Midbrain (tissue), 1 donor: Measurements from ENCODE around the gene MKNK1.

Experiments
- DNase-seq: peaks from one replicate; lab custom pipeline; 2025; lab: John Stamatoyannopoulos, UW

Gene MKNK1

DNA sequence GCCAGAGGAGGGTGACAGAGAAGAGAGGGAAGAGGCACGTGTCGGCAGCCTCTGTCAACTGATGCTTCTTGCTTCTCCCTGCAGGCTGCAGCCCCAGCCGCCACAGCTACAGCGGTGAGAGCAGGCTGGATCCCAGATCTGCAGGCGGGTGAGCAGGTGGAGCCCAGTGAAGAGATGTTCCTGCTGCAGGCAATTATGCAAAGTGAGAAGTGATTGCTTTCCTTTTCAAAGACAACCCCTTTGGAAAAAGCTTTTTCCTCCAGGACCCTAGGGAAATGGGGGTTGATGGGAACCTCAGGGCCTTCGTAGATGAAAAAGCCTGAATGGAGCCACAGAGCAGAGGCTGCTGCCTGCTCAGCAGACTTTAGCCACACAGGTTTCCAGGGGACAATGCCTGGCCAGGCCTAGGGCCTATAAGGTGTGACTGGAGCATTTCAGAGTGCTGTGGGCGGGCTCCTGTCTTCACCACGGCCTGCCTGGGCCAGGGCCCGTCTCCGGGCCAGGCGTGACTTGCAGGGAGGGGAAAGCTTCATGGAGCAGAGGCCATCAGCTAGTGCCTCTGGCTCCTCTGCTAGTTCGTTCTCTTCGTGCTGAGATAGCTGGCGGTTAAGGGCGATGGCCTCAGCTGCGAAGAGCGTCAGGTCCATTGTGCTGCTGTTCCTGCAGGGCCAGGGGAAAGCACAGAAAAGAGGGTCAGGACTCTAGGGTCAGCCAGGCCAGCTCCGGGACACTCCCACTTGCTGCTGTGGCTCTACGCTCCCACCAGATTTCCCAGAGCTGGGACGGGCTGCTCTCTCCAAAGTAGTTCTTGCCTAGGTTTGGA, 45.7 kb downstream of the MKNK1 start:
- no peak for DNase-seq

DNA sequence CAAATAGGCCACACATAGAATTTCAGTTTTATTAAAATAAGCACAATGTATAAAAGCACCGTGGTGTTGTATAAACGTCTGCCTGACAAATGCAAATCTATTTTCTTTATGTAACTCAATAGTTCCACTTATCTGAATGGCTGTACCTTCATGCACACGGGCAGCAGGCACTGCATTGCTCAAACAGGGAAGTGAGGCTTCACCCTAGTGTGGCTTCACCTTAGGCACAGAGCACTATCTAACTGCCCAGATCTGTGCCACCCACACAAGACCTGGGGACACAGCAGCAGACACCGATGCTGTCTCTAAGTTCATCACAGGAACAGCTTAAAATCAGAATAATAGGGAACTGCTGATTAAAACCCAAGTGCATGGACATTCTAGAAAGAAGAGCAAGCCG, 46.7 kb downstream of the MKNK1 start:
- DNase-seq, result no peak

DNA sequence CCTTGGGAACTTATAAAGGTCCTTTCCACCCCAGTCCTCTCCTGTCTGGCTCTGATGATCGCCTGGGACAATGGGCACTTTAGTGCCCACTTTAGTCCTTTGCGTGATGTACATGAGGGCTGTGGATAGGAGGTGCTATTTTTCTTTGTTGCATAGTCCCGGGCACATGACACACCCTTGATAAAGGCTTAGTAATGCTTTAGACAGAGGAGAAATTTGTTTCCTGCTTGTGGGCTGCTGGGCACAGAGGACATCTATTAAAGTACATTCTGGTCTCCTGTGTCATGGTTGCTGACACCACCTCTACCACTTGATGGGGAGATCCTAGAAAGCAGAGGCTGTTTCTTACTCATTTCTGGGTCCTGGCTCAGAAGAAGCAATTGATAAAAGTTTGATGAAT, 47.2 kb downstream of the MKNK1 start:
- no peak for DNase-seq

DNA sequence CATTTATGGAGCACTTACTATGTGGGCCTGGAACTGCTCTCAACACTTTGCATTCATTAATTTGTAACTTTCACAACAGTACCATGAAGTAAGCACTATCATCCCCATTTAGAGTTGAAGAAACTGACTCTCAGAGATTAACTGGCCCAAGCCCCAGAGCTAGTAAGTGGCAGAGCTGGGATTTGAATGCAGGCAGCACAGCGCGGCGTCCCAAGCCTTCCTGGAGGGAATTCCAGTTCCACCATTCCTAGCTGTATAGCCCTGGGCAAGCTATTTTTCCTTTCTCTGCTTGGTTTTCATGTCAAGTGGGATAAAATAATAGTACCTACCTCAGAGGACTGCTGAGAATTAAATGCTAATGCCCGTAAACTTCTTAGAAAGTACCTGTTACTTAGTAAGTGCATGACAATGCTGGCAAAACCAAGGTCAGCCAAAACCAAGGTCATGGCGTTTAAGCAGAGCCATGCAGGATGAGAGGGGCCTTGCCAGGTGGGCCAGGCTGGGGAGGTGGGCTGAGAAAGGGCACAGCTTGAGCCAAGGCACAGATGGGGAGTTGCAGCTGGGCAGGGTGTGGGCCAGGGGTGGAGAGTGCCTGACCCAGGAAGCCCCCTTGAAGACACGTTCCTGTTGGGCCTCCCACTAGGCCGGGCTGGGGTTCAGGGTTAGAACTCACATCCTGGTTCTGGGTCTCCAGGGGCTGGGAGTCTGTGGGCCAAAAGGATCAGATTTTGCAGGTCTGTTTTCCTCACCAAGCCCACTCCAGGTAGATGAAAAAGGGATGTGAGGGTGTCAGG, 48.0 kb downstream of the MKNK1 start:
- no peak for DNase-seq

DNA sequence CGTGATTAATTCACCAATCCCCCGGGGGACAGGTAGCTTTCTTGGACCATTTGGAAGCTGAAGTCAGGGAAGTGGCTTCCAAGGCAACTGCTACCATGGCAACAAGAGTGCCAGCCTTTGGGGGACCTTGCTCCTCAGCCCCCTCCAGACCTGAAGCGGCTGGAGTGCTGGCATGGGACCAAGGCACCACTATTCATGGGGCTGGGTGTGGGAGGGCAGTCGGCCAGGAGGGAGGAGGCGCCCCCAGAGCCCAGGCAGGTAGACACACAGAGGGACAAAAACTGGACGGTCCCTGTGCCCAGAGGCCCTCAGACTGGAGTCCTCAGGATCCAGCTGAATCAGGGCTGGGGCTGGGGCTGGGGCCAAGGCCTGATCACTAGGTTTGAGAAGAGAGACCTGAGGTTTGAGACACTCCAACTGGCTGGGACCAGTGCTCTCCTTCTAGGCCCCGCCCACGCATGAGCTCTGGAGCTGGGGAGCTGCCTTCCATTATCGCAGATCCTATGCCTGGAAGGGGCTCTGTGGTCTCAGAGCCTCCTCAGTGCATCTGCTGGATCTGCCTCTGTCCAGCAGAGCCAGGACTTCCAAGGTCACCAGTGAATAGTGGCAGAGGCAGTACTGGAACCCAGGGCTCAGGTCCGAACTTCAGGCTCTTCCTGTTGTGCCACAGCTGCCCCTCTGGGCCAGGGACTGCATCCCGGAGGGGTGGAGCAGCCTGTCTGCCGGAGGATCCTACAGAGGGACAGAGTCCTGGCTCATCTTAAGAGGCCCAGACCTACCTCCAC, 49.3 kb downstream of the MKNK1 start:
- no peak for DNase-seq

DNA sequence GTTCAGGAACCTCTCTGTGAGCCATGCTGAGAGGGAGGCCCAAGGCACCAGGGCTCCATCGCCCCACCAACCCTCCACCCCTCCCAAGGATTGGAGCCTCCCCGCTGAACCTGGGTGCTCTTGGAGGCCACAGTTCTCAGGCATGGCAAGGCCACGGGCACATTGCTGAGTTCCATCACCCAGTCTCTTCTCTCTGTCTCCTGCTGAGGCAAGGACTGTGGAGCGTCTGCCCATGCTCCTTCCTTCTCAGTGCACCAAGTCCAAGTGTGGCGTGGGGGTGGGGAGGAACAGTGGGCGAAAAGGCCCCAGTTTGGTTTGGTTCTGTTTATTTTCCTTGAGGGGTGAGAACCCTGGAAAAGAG, 49.9 kb downstream of the MKNK1 start:
- no peak for DNase-seq

DNA sequence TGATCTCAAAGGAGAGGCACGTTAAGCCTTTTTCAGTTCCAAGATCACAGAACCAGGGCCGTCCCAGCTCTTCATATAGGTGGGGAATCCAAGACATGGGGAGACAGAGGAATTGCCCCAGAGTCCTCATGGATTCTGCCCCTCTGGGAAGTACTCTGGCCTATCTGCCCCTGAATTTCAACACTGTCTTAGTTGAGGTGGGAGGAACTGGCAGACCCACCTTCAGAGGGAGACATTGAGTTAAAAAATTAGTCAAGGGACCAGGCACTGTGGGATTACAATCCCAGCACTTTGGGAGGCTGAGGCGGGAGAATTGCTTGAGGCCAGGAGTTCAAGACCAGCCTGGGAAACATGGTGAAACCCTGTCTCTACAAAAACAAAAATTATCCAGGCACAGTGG, 50.6 kb downstream of the MKNK1 start:
- no peak for DNase-seq

DNA sequence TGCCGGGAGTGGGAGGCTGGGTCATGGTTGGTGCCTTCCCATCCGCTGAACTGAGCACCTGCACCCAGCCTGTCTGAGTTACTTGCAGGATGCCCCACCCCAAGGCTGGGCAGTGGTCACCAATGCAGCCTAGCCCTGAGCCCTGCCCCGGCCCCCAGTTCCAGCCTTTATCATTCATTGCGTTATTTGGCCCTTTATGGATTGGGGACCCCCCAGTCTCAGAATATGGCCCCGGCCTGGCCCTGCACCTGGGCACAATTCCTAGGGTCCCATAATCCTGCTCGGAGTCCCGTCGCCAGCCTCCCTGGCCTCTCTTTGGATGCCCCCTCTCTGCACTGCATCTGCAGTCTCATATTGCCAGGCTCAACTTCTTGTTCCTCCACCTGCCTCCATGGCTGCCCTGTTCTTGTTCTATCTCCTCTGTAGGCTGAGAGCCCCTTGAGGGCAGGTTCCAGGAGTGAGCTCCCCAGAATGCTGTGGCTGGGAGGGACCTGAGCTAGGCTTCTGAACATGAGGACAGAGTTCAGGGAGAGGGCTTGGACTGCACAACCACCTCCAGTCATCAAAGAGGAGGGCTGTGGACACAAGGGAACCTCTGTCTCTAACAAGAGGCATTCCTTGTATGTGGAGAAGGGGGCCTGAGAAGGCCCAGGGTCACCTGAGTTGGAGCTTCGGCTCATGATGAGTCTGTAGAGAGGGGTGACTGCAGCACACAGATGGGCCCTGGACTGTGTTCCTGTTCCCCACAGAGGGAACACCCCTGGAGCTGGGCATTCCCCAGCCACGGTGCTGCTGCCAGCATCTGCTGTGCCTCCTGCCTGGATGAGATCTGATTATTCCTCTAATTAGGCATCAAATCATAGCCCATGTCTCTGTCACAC, 51.5 kb downstream of the MKNK1 start:
- DNase-seq, result no peak

DNA sequence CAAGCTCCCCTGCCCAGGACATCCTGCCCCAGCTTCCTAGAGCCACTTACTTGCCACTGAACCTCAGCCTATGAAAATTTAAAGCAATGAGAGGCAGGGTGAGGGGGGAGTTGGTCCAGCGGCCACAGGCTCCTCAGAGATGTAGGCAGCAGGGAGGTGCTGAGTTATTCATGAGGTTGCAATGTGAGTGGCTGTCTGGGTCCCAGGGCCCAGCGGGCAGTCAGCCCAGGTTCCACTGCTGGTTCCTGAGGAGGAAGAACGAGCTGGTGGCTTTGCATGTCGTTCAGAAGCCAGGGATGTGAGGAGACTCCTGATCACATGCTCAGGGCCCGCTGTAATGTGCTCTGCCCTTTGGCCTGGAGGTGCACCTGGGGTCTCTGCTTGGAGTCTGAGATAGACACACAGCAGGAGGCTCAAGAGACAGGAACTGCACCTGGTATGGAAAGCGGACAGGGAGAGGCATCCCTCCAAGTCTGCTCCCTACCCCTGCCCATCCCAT, 52.4 kb downstream of the MKNK1 start, which contains the start of gene KNCN:
KNCN (minus strand) TSS at position 51 of the 499 bp plus-strand sequence. CDS start 432 bp downstream, outside the sequence.
- DNase-seq, result no peak

DNA sequence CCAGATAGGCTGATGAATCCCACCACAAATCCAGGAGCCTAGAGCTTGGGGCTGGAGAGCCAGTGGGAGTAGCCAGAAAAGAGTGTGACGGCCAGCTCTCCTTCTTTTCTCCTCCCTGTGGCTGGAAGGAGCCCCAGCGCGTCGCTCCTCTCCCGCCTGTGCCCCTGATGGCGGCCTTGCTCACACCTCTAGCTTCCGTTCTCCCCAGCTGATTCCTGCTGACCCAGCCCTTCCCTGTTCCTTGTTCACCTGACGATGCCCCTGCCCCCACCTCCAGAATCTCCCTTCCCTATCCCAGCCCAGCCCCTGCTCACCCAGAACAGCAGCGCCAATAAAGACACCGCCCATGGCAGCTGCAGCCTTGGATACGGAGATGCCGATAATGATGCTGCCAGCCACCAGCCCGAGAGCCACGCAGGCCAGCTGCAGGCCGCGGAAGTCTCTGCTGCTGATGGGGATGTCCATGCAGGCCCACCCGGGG, 53.3 kb downstream of the MKNK1 start:
- DNase-seq, result no peak

DNA sequence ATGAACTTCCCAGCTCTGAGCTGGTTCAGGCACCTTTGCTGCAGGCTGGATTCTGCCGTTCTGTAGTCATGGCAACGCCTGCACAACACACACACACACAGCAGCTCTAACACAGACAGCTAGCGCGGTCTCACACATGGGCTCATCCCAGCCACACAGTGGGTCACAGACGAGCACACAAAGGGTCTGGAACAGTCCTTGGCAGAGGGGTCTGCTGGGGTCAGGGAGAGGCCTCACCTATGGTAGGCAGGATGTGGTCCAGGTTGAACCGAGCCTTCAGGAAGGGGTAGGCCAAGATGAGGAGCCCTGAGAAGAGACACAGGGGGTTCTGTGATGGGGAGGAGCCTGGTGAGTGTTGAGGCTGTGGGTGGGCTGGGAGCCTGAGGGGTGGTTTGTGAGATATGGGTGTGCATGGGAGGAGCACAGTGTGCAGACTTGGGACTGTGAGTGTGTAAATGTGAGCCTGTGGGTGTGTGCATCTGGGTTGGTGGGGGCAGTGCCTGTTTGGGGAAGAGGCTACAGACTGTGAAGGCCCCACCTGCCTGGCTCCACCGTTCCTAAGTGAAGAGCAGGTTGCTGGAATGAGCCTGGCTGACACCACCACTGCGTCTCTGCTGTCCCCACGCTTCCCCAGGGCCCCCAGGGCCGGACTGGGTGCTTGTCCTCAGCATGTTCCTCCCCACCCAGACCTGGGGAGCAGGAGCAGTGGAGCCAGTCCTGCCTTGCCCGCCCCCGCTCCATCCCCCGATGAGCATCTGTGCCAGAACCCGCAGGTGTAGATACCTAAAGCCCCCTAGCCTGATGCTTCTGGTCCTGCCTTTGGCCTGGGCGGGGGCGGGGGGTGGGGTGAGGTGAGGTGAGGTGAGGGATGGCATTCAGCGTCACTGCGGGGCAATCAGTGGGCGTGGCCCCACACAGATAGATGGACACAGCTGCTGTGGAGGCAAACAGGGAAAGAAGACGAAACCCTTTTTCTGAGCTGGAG, 54.1 kb downstream of the MKNK1 start:
- DNase-seq, result no peak

DNA sequence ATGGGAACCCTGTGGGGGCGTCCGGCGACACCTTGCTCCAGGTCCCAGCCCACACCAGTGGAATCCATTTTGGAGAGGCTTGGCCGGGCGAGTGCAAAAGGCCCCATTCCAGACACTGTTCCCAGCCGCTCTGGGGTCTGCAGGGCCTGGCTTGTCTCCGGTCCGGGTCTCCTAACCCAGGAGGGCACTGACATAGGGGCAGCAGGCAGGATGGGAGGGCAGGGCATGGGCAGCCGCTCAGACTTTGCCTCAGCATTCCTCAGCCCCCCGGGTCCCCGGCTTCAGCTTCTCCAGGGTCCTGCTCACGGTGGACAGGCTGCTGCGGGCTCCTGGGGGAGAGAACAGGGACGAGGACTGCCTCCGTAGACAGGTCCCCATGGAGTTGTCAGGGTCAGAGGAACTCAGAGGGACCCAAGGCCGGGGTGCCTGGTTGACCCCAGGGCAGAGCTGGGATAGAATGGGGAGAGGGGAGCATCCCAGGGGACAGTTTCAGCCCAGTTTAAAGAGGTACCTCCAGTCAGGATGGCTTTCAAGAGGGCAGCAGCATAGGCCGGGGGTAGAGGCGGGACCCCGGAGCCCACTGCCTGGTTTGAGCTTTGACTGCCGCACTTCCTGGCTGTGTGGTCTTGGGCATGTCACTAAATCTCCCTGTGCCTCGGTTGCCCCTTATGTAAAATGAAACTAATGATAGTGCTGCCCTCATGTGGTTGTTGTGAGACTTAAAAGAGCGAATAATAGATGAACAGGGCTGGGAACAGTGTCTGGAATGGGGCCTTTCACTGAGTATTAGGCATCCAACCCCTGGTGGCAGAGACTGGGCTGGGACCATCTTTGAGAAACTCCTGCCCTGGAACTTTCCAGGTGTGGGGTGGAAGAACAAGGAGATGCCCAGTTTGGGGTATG, 56.3 kb downstream of the MKNK1 start:
- DNase-seq, result peak; percentile 20

DNA sequence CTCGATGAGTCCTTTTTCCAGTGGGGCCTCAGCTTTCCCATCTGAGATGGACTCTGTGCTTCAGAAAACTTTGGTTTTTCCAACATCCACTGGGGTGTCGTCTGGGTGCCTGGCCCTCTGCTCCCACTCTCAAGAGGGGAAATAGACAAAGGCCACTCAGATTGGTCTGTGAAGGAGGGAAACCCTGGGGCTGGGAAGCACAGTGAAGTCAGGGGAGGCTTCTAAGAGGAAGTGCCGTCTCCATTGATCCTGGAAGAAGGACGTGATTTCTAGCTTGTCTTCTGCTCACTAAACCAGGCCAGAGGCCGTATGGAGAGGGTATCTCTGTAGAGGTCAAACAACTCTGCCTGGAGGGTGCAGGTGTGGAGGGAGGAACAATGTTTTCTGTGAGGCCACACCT, 57.9 kb downstream of the MKNK1 start:
- DNase-seq, result no peak

DNA sequence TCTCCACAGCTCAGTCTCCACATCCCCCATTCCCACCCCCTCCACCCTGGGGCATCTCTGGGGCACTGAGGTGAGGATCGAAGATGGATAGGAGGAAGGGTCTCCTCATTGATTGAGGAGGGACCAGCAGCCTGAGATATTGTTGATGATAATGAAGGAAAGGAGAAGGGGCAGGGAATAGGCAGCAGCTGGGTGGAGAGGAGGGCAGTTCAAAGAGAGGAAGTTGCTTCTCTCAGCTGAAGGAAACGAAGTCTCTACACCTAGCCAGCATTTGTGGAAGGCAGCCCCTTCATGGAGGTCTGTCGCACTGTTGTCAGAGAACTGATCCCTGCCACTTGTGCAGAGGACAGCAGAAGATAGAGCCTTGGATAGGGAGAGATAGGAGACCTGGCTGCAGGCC, 58.3 kb downstream of the MKNK1 start:
- no peak for DNase-seq

DNA sequence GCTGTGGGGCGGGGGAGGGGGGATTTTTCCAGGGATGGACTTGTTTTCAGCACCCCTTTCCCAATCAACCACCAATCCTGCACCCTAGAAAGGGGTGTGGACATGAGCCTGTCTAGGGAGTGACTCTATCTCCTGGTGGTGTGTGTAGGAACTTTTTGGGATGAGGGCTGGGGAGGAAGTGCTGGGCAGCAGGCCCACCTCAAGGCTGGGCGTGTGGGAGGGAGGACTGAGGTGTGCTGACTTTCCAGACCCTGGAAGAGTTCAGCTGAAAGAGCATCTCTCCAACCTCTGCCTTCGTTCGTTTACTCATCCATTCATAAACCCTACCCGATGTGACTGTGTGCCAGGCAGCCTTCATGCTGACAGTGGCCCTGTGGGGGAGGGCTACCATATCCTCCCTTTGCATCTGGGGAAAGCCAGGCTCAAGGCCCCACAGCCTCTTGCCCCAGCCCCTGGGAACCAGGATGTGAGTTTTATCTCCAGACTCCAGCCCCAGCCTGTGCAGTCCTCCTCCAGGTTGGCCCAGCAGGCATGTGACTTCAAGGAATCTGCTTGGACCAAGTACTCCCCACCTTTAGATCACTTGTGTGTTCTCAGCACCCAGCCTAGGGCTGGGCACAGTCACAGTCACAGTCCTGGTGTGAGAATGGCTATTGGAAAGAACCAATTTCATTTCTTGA, 59.4 kb downstream of the MKNK1 start:
- no peak for DNase-seq

DNA sequence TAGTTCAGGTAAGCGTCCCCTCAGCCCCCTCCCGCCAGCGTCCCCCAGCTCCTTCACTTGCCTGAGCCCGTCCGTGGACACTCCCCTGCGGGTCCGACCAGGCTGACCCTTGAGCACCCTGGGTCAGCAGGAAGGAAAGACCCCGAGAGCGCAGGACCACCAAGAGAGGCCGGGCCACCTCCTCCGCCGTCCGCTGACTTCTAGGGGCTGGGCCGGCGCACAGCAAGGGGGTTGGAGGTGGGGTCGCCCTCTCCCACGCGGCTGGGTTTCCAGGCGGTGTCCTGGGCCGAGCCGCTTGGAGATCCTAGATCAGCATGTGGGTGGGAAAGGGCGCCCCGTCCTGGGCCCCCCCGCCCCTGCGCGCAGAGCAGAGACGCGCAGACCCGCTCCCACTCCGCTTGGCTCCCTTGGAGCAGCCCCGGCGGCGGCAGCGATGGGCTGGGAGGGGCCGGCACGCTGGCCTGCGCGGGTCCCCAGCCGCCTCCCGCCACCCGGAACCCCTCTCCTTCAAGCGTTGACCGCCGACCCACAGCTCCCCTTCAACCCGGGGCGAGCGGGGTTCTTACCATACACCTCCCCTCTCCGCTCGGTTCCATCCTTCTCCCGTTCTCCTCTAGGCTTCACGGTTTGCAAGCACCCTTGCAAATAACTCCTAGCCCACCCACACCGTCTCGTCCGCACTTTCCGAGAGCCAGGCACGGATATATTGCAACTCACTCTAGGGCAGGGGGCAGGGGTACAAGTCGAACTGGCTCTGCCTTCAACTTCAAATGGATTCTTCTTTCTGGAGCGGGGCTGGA, 60.1 kb downstream of the MKNK1 start:
- DNase-seq, result no peak

DNA sequence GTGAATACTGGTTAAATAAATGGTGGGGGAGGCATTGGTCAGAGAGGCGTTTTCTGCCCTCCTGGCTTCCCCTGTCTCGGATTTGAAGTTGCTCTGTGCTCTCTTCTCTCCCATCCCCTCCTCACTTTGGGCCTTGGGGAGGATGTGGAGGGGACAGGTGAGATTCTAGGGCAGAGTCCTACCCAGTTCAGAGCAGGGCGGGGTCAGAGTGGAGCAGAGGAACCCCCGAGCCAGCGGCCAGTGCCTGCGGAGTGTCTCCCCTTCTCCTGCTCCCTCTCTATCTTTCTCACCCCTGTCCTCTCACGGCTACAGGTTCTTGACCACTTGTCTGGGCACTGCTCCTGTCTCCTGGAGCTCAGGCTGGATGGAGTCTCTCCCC, 60.7 kb downstream of the MKNK1 start:
- no peak for DNase-seq

DNA sequence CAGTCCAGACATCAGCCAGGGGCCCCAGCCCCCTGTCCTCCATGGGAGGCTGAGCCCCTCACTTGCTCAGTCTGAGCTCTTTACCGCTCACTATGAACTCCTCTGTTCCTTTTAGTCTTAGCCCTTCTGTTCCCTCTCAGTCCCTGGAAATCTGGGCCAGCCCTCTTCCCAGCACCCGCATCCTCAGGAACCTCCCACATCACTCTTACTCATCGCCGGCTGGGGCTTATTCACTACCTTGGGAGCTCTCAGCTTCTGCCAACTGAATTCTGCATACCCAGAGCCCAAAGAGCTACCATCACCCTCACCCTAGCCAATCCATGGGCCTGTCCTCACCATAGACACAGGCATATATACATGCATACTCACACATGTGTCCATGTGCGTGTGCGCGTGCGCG, 64.1 kb downstream of the MKNK1 start:
- DNase-seq, result no peak
